SK-N-DZ (cell line): ENCODE results near the gene ADAMTS18.
"Not testable (repeated sequence)": the region's sequence is repeated elsewhere in the genome, so short reads cannot be mapped to it uniquely, and the experiment has no call there.

Source experiments
- DNase-seq: peaks from one replicate; pipeline ENCODE4 v3.0.0-alpha.2; 2015; ENCODE audit warnings: low spot score

The ADAMTS18 gene

DNA sequence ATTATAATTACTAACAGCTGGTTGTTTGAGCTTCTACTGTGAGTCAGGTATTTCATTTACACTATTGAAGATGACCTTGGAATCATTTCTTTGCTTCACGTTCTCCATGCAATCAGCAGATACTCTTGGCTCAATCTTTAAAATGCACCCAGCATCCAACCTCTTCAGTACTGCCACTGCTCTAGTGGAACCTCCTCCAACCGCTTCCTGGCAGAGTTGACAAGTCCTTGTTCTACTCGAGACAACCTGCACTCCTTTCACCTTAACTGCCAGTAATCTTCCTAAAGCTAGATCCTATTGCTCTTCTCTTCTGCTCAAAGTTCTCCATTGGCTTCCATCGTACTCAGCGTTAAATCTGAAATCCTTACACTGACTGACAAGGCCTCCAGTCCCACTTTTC, 149.2 kb downstream of the ADAMTS18 start:
- DNase-seq, result no peak

DNA sequence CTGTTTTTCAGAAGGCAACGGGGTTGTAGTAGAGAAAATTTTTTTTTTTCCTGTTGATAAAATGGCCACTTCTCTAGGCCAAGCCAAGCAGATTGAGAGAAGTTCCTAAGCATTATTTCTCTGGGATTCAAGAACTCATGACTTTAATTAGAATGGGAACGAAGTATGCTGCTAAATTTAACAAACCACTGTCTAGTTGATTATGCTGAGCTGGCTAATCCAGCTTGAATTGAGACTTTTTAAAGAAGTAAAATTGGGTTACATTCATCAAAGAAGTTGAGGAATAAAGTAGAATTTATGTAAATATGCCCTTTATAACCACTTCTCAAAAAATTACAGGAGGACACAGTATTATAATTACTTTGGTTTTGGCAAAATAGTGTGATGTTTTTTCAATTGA, 152.5 kb downstream of the ADAMTS18 start:
- no peak for DNase-seq

DNA sequence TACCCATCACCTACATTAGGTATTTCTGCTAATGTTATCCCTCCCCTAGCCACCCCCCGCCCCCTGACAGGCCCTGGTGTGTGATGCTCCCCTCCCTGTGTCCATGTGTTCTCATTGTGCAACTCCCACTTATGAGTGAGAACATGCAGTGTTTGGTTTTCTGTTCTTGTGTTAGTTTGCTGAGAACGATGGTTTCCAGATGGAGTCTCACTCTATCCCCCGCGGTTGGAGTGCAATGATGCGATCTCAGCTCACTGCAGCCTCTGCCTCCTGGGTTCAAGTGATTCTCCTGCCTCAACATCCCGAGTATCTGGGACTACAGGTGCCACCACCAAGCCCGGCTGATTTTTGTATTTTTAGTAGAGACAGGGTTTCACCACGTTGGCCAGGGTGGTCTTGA, 155.5 kb downstream of the ADAMTS18 start:
- not testable (repeated sequence) for DNase-seq

DNA sequence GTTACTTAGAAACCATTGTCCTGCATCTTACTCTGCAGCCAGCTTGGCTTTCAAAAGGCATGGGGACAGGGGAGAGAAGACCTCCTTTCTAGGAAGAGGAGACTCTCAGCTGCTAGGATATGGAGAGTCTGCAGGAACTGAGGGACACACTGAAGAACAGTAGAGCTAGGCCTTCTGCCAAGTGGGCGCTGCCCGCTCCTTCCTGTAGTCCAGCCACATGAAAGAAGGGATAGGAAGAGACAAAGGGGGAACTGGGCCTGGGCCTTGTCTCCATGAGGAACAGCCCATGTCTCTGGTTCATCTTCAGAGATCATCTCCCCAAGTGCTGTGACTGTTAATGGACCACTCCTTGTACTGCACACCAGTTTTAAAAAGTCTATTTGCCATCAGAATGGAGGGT, 157.3 kb downstream of the ADAMTS18 start:
- no peak for DNase-seq

DNA sequence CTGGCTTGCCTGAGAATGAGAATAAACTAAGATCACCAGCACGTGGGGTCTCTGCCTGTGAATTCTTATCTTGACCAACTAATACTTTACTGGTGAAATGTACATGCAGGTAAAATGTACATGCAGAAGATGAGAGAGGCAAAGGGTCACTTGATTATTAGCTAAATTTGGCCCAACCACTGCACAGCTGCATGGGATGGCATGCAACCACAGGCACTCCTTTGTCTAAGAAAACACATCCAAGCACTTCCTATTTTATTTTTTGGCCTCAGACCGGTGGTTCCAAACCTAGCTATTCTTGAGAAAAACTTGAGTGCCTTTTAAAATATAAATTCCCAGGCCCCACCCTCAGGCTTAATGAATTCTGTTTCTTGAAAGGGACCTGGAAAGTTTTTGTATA, 157.7 kb downstream of the ADAMTS18 start:
- DNase-seq, result no peak

DNA sequence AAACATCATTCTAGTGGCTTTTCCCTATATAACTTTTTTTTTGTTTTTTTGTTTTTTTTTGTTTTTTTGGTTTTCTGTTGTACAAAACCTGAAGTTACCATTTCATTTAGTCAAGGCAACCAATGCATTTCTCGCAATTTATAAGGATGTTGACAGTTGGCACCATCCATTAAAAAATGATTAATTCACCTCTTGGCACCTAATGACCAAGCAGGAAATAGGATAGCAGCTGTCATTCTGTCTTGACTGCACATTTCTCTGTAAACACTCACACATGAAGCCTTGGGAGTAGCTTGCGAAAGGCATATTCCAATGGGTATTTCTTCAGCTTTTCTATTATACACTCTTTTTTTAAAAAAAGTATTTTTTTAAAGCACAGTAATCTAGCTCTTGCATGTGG, 158.2 kb downstream of the ADAMTS18 start:
- DNase-seq, result no peak

DNA sequence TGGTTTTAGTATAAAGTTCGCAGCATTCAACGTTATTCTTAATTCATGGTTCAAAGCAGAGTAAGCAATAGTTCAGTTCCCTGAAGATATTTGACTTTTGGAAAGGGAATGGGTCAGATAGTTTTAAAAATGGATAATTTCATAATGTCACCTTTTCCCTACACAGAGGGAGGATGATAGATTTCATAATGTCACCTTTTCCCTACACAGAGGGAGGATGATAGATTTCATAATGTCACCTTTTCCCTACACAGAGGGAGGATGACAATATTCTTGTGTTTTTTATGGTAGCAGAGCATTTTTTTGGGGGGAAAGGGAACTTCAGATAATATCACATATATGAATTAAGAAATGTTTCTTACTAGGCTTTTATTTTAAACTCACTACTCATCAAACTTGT, 159.5 kb downstream of the ADAMTS18 start:
- DNase-seq, result not testable (repeated sequence)

DNA sequence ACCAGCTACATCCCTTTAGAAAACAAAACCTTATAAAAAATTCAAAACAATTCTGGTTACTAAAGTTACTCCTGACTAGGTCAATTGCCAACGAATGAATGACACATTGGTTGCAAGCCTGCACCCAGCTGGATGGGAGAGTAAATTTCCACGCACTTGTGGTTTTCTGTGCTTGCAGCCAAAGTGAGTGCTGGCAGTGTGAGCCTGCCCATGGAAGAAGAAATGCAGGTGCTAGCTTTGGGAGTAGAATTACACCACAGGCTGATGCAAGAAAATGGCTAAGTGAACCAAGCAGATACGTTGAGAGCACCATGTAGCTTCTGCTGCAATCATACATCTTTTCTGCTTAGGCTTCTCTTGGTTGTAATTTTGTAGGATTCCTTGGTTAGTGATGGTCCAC, 161.0 kb downstream of the ADAMTS18 start:
- no peak for DNase-seq

DNA sequence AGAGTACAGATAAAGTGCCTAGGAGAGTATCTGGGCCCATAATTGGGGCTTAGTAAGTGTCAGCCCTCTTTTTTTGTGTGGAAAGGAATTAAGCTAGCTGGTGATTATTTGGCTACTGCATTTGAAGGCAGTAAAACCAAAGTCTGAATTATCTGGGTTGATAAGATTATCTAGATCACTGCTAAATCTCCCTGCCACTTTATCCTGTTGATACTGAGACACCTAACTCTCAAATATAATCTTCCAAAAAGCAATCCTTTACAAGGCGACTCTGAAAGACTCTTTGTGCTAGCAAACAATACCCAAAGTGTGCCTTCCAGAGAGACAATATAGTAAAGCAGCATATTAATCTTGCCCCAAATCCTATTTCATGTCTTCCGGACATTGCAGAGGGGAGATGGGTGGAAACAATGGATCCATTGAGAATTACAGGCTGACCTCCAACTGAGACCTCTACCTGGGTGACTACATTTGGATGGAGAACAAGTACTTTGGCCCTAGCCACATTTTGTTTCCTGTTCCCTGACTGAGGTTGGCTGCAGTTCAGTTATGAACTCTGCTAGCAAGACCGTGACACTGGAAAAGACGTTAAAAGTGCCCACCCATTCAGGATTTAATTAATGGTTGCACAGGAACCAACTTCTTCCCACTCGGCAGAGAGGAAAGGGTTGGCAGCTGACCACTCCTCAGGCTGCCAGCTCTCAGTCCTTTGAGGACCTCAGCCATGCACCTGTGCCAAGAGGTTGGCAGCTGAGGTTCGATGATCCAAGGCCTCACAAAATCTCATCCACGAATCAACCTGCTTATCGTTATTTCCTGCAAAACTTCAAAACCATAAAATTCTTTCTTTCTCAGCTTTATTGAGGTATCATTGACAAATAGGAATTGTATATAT, 163.1 kb downstream of the ADAMTS18 start:
- DNase-seq, result no peak

DNA sequence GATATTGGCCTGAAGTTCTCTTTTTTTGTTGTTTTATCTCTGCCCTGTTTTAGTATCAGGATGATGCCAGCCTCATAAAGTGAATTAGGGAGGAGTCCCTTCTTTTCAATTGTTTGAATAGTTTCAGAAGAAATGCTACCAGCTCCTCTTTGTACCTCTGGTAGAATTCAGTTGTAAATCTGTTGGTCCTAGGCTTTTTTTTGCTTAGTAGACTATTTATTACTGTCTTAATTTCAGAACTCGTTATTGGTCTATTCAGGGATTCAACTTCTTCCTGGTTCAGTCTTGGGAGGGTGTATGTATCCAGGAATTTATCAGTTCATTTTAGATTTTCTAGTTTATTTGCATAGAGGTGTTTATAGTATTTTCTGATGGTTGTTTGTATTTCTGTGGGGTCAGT, 168.6 kb downstream of the ADAMTS18 start:
- DNase-seq, result not testable (repeated sequence)

DNA sequence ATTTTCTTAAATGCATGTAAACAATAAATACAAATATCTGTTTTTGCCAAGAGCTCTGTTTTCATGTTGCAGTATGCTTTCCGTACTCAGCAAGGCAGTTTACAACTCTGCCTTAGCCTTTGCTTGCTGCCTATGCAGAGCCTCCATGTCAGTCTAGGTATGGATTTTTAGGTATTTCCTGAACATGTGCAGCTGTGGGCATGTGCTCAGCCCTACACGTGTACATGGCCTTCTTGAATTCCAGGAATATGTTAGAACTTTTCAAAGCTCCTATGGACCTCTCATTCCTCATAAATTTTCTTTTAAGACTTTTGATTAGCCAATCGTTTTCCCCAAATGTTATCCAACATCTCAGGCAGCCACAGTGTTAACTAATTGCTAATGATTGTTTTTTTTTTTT, 171.9 kb downstream of the ADAMTS18 start:
- DNase-seq, result no peak

DNA sequence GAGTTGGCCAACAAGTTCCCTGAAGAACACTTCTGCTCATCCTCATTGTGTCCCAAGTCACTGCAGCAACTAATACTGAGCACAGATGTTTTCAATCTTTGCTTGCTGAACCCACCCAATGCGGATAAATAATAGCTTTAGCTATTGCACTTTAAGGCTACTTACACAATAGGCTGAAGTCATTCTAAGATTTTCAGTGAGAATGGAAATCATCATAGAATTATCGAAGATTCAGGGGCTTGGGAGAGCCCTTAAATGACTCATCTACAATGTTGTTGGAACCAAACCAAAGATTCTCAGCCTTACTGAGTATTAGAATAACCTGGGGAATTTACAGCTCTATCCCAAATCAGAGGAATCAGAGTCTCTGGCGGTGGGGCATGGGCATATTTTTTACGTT, 184.4 kb downstream of the ADAMTS18 start:
- DNase-seq, result no peak

DNA sequence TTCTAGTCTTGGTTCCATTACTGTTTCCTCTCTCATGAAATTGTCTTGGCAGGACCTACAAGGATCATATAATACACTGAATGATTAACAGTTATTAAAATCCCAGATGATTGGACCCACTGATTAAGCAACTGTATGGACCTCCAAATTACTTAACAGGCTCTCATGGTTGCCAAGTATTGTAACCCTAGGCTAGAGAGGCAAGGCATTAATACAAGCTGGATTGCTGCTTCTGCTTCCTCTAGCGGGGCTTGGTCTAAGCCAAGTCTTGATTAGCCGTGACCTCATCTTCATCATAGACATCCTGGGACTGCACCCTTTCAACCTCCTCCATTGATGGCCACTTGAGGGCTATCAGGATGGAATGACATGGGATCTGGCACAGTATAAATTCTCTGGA, 188.7 kb downstream of the ADAMTS18 start:
- DNase-seq, result no peak

DNA sequence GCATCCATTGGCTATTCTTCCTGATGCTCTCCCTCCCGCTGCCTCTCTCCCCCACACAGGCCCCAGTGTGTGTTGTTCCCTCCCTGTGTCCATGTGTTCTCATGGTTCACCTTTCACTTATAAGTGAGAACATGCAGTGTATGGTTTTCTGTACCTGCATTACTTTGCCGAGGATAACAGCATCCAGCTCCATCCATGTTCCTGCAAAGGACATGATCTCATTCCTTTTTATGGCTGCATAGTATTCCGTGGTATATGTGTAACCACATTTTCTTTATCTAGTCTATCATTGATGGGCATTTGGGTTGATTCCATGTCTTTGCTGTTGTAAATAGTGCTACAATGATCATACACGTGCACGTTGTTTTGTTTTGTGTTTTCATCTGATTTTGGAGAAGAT, 192.4 kb downstream of the ADAMTS18 start:
- not testable (repeated sequence) for DNase-seq

DNA sequence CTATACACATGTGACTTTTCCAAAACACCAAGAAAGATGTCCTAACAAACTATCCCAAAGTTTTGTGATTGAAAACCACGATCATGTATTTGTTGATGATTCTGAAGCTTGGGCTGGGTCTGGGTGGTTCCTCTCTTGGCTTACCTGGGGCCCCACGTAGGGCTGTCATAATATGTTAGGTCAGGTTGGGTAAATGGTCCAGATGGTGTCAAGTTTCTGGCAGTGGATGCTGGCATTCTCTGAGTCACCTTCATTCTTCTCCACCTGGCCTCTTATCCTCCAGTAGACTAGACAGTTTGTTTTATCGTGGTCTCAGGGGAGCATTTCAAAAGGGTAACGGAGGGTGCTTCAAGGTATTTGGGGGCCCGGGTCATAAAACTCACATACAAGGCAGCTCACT, 196.2 kb downstream of the ADAMTS18 start:
- DNase-seq, result no peak

DNA sequence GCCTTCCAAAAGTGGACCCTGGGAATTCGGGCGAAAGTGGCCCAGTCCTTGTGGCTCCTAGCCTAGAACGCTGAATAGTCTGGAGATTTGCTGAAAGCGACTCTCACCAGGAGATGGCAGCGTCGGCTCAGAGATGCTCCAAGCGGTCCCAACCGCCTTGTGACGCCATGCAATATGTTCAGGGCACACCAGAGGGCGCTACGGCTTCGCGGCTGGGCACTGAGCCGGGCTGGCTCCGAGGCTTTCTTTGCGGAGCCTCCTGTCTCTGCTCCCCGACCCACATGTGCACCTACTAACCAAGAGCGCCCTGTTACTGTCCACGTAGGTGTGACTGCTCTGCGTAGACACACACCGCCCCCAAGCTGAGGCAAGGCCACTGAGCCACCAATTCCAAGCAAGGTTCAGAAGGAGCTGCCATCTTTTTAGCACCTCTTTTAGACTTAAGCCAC, 198.7 kb downstream of the ADAMTS18 start:
- peak; percentile 82 for DNase-seq

DNA sequence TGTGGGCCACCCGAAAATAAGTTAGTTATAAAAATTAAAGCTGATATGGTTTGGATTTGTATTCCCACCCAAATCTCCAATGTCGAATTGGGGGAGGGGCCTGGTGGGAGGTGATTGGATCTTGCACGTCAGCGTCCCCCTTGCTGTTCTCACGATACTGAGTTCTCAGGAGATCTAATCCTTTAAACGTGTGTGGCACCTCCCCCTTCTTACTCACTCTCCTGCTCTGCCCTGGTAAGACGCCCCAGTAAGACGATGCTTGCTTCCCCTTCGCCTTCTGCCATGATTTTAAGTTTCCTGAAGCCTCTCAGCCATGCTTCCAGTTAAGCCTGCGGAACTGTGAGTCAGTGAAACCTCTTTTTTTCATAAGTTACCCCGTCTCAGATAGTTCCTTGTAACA, 200.2 kb downstream of the ADAMTS18 start:
- DNase-seq, result peak; percentile 49

DNA sequence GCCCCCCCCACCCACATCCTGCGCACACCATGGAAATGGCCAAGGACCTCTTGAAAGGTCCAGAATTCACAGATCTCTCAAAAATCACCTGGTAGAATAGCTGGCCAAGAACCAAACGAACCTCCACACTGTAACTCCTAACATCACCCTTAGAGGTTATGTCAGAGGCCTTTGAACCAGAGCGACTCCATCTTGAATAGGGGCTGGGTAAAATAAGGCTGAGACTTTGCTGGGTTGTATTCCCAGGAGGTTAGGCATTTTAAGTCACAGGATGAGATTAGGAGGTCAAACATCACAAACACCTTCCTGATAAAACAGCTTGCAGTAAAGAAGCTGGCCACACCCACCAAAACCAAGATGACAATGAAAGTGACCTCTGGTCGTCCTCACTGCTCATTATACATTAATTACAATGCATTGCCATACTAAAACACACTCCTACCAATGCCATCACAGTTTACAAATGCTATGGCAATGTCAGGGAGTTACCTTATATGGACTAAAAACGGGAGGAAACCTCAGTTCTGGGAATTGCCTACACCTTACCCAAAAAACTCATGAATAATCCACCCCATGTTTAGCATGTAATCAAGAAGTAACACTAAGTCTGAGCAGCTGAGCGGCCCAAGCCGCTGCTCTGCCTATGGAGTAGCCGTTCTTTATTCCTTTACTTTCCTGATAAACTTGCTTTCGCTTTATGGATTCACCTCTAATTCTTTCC, 200.9 kb downstream of the ADAMTS18 start:
- no peak for DNase-seq
